ENCODE measurements around the gene ADGRL3. TPM values are rescaled to one million over a fixed set of nuclear protein-coding genes. Genes with fewer than 3 reads are reported as not detected.

ADGRL3 gene
- total and polyA plus RNA-seq, 9 donors = 0.88 to 9.5 (median 2.5) TPM

- Histone ChIP-seq H3K27me3 (no peaks in the 10 kb centered on the region), H3K9me3 (no peaks in the 10 kb centered on the region), H3K27ac (no peak overlapping the region), H3K36me3 (no peaks in the 10 kb centered on the region), H3K4me3 (no peak overlapping the region), H3K4me1 (ENCODE audit: insufficient read depth) (peaks cover 1% of the 10 kb centered on the region)
- intact Hi-C loops (cut with DNase I) = no loop called here
- DNase-seq = no peak
- WGBS, 3 donors = 42 to 50% (median 44%) methylated on average over 5 of the region's 5 CpGs
- no peak for TF ChIP-seq POLR2A (IDR thresholded peaks at IDR 0.05)
- TF ChIP-seq, protein P1, sequence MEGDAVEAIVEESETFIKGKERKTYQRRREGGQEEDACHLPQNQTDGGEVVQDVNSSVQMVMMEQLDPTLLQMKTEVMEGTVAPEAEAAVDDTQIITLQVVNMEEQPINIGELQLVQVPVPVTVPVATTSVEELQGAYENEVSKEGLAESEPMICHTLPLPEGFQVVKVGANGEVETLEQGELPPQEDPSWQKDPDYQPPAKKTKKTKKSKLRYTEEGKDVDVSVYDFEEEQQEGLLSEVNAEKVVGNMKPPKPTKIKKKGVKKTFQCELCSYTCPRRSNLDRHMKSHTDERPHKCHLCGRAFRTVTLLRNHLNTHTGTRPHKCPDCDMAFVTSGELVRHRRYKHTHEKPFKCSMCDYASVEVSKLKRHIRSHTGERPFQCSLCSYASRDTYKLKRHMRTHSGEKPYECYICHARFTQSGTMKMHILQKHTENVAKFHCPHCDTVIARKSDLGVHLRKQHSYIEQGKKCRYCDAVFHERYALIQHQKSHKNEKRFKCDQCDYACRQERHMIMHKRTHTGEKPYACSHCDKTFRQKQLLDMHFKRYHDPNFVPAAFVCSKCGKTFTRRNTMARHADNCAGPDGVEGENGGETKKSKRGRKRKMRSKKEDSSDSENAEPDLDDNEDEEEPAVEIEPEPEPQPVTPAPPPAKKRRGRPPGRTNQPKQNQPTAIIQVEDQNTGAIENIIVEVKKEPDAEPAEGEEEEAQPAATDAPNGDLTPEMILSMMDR (IDR thresholded peaks at IDR 0.05) = no peak
- TF ChIP-seq EP300 (IDR thresholded peaks at IDR 0.05) = no peak
Observed at GRCh38 chr4:61462451-61463326, 262.6 kb downstream of the ADGRL3 start.

DNA sequence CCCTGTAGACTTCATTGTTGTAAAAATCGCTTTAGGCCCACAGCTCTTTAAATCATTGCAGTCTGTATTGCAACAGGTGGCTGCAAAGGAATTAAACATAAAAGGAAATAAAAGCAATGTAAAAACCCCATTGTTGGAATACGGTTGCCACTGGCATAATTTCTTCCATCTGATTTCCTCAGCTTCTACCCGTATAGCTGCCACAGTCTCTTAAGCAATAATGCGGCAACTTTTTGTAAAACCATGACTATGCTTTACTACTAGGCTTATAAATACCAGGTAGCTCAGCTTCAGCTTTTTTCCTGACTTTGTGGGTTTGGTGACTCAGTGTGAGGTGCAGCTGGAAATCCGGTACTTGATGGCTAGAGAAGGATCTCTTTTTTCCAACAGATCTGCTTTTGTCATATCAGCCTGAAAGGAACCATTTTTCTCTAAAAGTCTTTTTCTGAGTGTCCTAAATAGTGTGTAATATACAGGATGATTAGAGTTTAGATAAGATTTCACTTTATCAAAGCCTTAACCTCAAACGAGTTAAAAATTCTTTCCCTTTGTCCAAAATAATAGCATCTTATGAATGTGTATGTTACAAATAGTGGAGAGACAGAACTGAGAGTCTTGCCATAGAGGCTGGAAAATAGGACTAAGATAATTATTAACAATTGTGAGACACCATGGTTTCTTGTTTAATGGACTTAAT is 268.0 kb downstream of the ADGRL3 start:
- 78 to 84% (median 80%) methylated on average over 6 of the region's 6 CpGs for WGBS, 3 donors
- Histone ChIP-seq H3K27me3 (no peaks in the 10 kb centered on the region), H3K4me3 (no peak overlapping the region), H3K4me1 (ENCODE audit: insufficient read depth) (no peaks in the 10 kb centered on the region), H3K9me3 (no peaks in the 10 kb centered on the region), H3K27ac (no peak overlapping the region), H3K36me3 (no peaks in the 10 kb centered on the region)
- TF ChIP-seq EP300 (IDR thresholded peaks at IDR 0.05) = no peak
- no peak for TF ChIP-seq POLR2A (IDR thresholded peaks at IDR 0.05)
- TF ChIP-seq, protein P1 (IDR thresholded peaks at IDR 0.05) = no peak
- intact Hi-C loops (cut with DNase I) = no loop called here
- DNase-seq = no peak

DNA sequence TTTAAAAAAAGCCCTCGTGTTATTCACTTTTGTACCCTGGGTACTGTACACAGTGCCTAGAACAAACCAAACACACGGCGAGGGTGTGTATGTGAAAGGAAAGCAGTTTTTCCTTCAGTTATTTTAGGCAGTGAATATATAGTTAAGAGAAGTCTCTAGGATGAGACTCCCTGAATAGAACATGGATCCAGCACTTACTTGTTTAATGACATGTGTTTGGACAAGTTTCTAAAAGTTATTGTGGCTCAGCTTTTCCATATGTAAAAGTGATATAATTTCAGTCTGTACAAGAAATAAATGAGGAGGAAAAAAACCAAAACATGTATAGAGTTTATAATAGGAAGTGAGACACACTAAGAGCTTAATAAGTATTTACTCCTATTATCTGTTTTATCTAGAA is 273.2 kb downstream of the ADGRL3 start:
- Histone ChIP-seq H3K27me3 (no peaks in the 10 kb centered on the region), H3K4me3 (no peak overlapping the region)

DNA sequence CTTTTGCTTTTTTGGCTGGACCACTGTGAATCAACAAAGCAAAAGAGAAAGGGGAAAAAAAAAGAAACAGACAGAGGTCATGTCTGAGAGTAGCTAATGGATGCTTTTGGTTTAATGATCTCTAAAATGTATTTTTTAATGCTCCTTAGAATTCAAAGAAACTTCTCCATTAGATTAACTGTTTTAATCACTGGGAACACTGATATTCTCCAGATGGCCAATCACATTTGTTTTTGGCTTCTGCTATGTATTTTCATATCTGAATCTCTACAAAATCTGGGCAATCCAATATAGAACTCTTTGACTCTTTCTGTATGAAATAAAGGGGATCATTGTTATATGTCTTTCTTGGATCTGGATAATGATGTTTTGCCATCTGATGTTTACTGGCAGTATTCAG is 278.2 kb downstream of the ADGRL3 start:
- H3K27ac ChIP-seq = no peak overlapping the region
- intact Hi-C loops (cut with DNase I) = no loop called here
- H3K4me1 ChIP-seq (ENCODE audit: insufficient read depth) = no peaks in the 10 kb centered on the region
- DNase-seq = no peak
- no peaks in the 10 kb centered on the region for H3K9me3 ChIP-seq
- TF ChIP-seq EP300 (IDR thresholded peaks at IDR 0.05) (no peak), POLR2A (IDR thresholded peaks at IDR 0.05) (no peak)
- TF ChIP-seq, protein P1 (IDR thresholded peaks at IDR 0.05) = no peak
- H3K27me3 ChIP-seq = no peaks in the 10 kb centered on the region
- no peaks in the 10 kb centered on the region for H3K36me3 ChIP-seq
- no peak overlapping the region for H3K4me3 ChIP-seq

More for the DNA sequence above, 273.2 kb downstream of the ADGRL3 start:
- 64 to 81% (median 70%) methylated on average over 3 of the region's 3 CpGs for WGBS, 3 donors
- no peaks in the 10 kb centered on the region for H3K4me1 ChIP-seq (ENCODE audit: insufficient read depth)
- no peak overlapping the region for H3K27ac ChIP-seq
- no peaks in the 10 kb centered on the region for H3K36me3 ChIP-seq
- TF ChIP-seq EP300 (IDR thresholded peaks at IDR 0.05) = no peak
- TF ChIP-seq, protein P1 (IDR thresholded peaks at IDR 0.05) = no peak
- no peak for TF ChIP-seq POLR2A (IDR thresholded peaks at IDR 0.05)
- intact Hi-C loops (cut with DNase I) = no loop called here
- H3K9me3 ChIP-seq = no peaks in the 10 kb centered on the region
- DNase-seq = no peak
